Suprapubic skin (tissue), 4 donors: ENCODE data around the gene DOK6. TPM values are rescaled to one million over a fixed set of nuclear protein-coding genes. Genes with fewer than 3 reads are reported as not detected.

ENCODE experiments used
- DNase-seq, 2 donors: peaks; one replicate each; pipeline ENCODE4 v3.0.0-alpha.2; 2019; ENCODE audit warnings: low spot score in 2 of 2
- H3K27ac ChIP-seq: fragments of 200-600 bp; sonication (generic); one replicate; pipeline ENCODE4 v1.5.1; 2019
- H3K27me3 ChIP-seq: fragments of 200-600 bp; sonication (generic); one replicate; pipeline ENCODE4 v1.5.1; 2019
- H3K36me3 ChIP-seq: fragments of 200-600 bp; sonication (generic); one replicate; pipeline ENCODE4 v1.5.1; 2019
- H3K4me1 ChIP-seq: fragments of 200-600 bp; sonication (generic); one replicate; pipeline ENCODE4 v1.5.1; 2019
- H3K4me3 ChIP-seq: fragments of 200-600 bp; sonication (generic); one replicate; pipeline ENCODE4 v1.5.1; 2019; ENCODE audit warnings: mild to moderate bottlenecking
- H3K9me3 ChIP-seq: fragments of 200-600 bp; sonication (generic); one replicate; pipeline ENCODE4 v1.5.1; 2019
- EP300 ChIP-seq: sonication (generic); formaldehyde crosslinking; IDR thresholded peaks from one replicate; pipeline ENCODE4 v1.6.1; 2017; ENCODE audit warnings: antibody characterized with exemption
- POLR2A ChIP-seq, 2 donors: fragments of 450-650 bp; IDR thresholded peaks; one replicate each; pipeline ENCODE4 v1.6.1; 2017; ENCODE audit warnings: antibody characterized with exemption in 2 of 2, mild to moderate bottlenecking in 2 of 2, moderate library complexity in 2 of 2
- POLR2AphosphoS5 ChIP-seq, 3 donors: sonication (generic); formaldehyde crosslinking; IDR thresholded peaks; one replicate each; pipeline ENCODE4 v1.6.1; 2017; ENCODE audit warnings: antibody characterized with exemption in 3 of 3
- WGBS: methylation state at CpG from one replicate; pipeline ENCODE4 v1.1.5; 2018; 5-methylcytosine and 5-hydroxymethylcytosine counted together
- total RNA-seq, 4 donors: library from RNA; depleted of rRNA; stranded (reverse); fragments of >200 nt; gene quantifications; one replicate each; pipeline ENCODE4 v1.1.0, GENCODE V29; 2016
- TF ChIP-seq, protein P1 (sequence below), 2 donors: fragments of 200-600 bp in 1 of 2; fragments of 450-650 bp in 1 of 2; sonication (generic) in 1 of 2; IDR thresholded peaks; one replicate each; pipeline ENCODE4 v1.5.1; 2016 to 2019; ENCODE audit warnings: antibody characterized with exemption in 2 of 2, mild to moderate bottlenecking in 1 of 2, moderate library complexity in 1 of 2

Gene DOK6
- total RNA-seq, 4 donors from 2014 or later = 0.21 to 0.80 (median 0.42) TPM; not detected in 1

DNA sequence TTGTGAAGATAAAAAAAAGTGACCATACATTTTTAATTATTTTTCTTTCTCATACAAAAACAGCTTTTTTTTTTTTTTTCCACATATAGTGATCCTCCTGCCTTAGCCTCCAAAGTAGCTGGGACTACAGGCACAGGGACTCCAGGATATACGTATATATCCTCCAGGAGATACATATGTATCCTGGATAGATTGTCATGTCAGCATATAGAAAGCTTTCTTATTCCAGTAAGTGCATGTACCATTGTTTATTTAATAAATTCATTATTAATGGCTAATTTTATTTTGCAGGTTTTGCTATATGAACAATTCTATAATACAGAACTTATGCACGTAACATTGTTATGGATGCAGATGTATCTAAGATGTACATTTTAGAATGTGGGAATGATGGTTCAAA is 138.7 kb downstream of the DOK6 start:
- no peaks in the 10 kb centered on the region for H3K9me3 ChIP-seq
- H3K27ac ChIP-seq = no peak overlapping the region
- 90% methylated on average over 2 of the region's 2 CpGs for WGBS
- H3K27me3 ChIP-seq = no peaks in the 10 kb centered on the region
- H3K4me3 ChIP-seq = no peak overlapping the region
- TF ChIP-seq EP300 (no peak), POLR2AphosphoS5 (IDR thresholded peaks at IDR 0.05) (no peak), POLR2A (IDR thresholded peaks at IDR 0.05) (no peak)
- TF ChIP-seq, protein P1, sequence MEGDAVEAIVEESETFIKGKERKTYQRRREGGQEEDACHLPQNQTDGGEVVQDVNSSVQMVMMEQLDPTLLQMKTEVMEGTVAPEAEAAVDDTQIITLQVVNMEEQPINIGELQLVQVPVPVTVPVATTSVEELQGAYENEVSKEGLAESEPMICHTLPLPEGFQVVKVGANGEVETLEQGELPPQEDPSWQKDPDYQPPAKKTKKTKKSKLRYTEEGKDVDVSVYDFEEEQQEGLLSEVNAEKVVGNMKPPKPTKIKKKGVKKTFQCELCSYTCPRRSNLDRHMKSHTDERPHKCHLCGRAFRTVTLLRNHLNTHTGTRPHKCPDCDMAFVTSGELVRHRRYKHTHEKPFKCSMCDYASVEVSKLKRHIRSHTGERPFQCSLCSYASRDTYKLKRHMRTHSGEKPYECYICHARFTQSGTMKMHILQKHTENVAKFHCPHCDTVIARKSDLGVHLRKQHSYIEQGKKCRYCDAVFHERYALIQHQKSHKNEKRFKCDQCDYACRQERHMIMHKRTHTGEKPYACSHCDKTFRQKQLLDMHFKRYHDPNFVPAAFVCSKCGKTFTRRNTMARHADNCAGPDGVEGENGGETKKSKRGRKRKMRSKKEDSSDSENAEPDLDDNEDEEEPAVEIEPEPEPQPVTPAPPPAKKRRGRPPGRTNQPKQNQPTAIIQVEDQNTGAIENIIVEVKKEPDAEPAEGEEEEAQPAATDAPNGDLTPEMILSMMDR (IDR thresholded peaks at IDR 0.05) = no peak
- H3K4me1 ChIP-seq = no peaks in the 10 kb centered on the region
- no peak for DNase-seq
- no peaks in the 10 kb centered on the region for H3K36me3 ChIP-seq

DNA sequence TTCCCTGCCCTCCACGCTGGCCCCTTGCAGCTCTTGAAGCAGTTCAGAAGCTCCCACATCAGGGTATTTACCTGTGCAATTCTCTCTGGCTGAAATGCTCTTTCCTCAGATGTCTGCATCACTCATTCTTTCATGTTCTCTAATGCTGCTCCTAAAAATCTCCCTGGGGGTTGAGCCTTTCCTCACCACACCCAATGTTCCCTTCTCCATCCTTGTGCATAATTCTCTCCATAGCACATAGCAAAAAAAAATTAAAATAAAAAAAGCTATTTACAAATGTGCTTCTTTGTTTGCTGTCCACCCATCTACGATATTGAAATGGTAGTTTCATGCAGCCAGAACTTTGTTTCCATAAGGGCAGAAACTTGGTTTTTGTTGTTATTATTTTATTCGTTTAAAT is 155.5 kb downstream of the DOK6 start:
- H3K4me1 ChIP-seq = no peaks in the 10 kb centered on the region
- H3K27ac ChIP-seq = no peak overlapping the region
- no peaks in the 10 kb centered on the region for H3K36me3 ChIP-seq
- H3K27me3 ChIP-seq = no peaks in the 10 kb centered on the region
- 53% methylated on average over 3 of the region's 3 CpGs for WGBS
- no peak for DNase-seq
- H3K4me3 ChIP-seq = no peak overlapping the region
- no peaks in the 10 kb centered on the region for H3K9me3 ChIP-seq
- TF ChIP-seq, protein P1 (IDR thresholded peaks at IDR 0.05) = no peak
- TF ChIP-seq POLR2A (IDR thresholded peaks at IDR 0.05) = no peak
- TF ChIP-seq POLR2AphosphoS5 (IDR thresholded peaks at IDR 0.05) = no peak
- no peak for TF ChIP-seq EP300

DNA sequence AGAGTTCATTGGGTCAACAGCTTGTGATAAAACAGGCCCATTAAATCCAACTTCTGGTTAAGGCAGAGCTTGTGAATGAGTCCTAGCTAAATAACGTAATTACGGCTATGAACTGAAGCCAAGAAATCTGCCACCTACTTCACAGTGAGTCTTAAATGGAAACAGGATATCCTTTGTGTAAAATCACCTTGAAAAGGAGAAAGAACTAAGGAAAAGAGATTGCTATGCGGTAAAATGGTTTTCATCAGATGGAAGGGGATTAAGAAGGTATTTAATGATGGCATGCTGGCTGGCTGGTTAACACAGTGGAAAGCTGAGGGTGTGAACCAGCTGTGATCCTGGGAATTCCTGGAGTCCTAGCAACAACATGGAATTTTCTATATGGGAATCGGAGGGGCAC is 156.6 kb downstream of the DOK6 start:
- no peaks in the 10 kb centered on the region for H3K9me3 ChIP-seq
- H3K36me3 ChIP-seq = no peaks in the 10 kb centered on the region
- no peaks in the 10 kb centered on the region for H3K27me3 ChIP-seq
- TF ChIP-seq EP300 (no peak), POLR2A (IDR thresholded peaks at IDR 0.05) (no peak), POLR2AphosphoS5 (IDR thresholded peaks at IDR 0.05) (no peak)
- TF ChIP-seq, protein P1 (IDR thresholded peaks at IDR 0.05) = no peak
- no peak overlapping the region for H3K4me3 ChIP-seq
- no peak overlapping the region for H3K27ac ChIP-seq
- no peak for DNase-seq
- WGBS = 61% methylated on average over 4 of the region's 4 CpGs
- no peaks in the 10 kb centered on the region for H3K4me1 ChIP-seq

DNA sequence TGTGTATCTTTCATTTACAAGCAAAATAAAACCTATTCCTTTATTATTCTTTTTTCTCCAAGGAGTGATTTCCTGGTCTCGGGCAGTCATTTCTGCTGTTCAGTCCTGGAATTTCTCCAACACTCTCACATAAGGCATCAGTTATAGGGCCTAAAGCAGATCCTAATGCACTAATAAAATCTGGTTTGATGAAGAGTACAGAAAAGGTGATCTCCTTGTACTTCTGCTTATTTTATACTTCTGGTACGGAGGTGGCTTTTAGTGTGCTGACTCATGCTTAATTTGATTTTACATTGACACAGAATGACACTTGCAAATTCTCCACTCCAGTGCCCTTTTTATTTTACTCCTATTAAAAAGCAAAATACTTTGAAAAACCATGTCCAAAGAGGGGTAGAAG is 157.4 kb downstream of the DOK6 start:
- H3K36me3 ChIP-seq = no peaks in the 10 kb centered on the region
- 50% methylated on average over 2 of the region's 2 CpGs for WGBS
- H3K27me3 ChIP-seq = no peaks in the 10 kb centered on the region
- H3K27ac ChIP-seq = no peak overlapping the region
- no peak for DNase-seq
- H3K4me3 ChIP-seq = no peak overlapping the region
- TF ChIP-seq, protein P1 (IDR thresholded peaks at IDR 0.05) = no peak
- TF ChIP-seq EP300 (no peak), POLR2A (IDR thresholded peaks at IDR 0.05) (no peak)
- H3K9me3 ChIP-seq = no peaks in the 10 kb centered on the region
- H3K4me1 ChIP-seq = no peaks in the 10 kb centered on the region

DNA sequence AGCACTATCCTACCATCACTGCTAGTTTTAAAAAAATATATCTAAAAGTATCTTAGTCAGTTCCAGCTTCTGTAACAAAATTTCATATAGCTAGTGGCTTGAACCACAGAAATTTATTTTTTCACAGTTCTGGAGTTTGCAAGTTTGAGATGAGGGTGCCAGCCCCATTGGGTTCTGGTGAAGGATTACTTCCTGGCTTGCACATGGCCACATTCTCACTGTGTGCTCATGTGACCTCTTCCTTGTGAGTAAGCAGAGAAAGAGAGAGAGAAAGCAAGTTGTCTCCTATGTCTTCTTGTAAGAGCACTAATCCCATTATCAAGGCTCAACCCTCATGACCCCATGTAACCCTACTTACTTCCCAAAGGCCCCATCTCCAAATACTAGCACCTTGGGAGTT is 158.9 kb downstream of the DOK6 start:
- no peaks in the 10 kb centered on the region for H3K4me1 ChIP-seq
- DNase-seq = no peak
- no peak overlapping the region for H3K27ac ChIP-seq
- TF ChIP-seq POLR2AphosphoS5 (IDR thresholded peaks at IDR 0.05) (no peak), POLR2A (IDR thresholded peaks at IDR 0.05) (no peak), EP300 (no peak)
- TF ChIP-seq, protein P1 (IDR thresholded peaks at IDR 0.05) = no peak
- H3K9me3 ChIP-seq = no peaks in the 10 kb centered on the region
- no peak overlapping the region for H3K4me3 ChIP-seq
- H3K27me3 ChIP-seq = no peaks in the 10 kb centered on the region
- H3K36me3 ChIP-seq = no peaks in the 10 kb centered on the region
